GM13977 (cell line): ENCODE measurements around the gene PLEKHM3.

Experiments
- DNase-seq: peaks from one replicate; pipeline ENCODE4 v3.0.0; 2012; ENCODE audit warnings: low spot score
- in situ Hi-C: fragments of 300-500 bp; cut with MboI; formaldehyde crosslinking; loops from one replicate; pipeline ENCODE4 v1.12.0; 2022; ENCODE audit warnings: low sequenced_read_pairs, low pct_unique_long_range_greater_than_20kb, mixed read lengths, inconsistent platforms; ENCODE audit not compliant: unreplicated experiment
- TF ChIP-seq, protein P1 (sequence below): IDR thresholded peaks from 2 replicates; pipeline ENCODE4 v1.5.1; 2012; ENCODE audit warnings: mild to moderate bottlenecking, control low read depth; ENCODE audit not compliant: insufficient read depth; ENCODE audit errors: extremely low read depth, missing control alignments

Gene PLEKHM3

DNA sequence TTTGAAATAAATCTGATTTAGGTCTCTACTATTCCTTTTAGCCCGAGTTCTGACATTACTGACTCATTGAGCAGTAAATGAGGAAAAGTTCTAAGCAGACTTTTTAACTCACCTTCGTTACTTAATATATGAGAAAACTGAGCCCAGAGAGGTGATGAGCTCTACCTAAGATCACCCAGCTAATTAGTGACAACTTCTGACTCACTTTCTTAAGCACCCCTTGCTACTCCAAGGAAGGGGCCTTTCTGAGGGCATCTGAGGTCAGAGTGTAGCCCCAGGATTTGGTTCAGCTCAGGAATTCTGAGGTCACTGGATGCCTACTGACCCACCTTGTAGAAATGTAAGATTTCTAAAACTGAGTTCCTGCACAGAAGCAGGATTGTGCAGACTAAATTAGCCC lies 153.4 kb downstream of the PLEKHM3 start:
- DNase-seq: no peak
- in situ Hi-C loops: no loop called here
- TF ChIP-seq, protein P1, sequence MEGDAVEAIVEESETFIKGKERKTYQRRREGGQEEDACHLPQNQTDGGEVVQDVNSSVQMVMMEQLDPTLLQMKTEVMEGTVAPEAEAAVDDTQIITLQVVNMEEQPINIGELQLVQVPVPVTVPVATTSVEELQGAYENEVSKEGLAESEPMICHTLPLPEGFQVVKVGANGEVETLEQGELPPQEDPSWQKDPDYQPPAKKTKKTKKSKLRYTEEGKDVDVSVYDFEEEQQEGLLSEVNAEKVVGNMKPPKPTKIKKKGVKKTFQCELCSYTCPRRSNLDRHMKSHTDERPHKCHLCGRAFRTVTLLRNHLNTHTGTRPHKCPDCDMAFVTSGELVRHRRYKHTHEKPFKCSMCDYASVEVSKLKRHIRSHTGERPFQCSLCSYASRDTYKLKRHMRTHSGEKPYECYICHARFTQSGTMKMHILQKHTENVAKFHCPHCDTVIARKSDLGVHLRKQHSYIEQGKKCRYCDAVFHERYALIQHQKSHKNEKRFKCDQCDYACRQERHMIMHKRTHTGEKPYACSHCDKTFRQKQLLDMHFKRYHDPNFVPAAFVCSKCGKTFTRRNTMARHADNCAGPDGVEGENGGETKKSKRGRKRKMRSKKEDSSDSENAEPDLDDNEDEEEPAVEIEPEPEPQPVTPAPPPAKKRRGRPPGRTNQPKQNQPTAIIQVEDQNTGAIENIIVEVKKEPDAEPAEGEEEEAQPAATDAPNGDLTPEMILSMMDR: no peak

DNA sequence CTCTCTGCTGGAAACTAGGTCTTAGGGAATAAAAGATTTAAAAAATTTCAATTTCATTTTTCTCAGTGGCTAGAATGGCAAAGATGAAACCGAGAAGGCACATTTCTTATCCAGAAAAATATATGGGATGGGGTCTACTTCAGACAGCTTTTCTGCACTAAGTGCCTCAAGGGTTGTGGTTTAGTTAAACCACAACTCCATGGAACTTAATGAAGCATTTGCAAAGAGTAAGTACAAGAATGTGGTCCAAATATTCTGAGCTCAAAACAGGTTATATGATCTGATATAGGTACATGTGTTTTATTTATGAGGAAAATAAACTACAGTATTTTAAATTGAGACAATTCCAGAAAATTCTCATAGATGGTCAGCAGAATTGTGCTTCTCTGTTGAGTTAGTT lies 153.8 kb downstream of the PLEKHM3 start:
- TF ChIP-seq, protein P1: no peak
- DNase-seq: no peak
- in situ Hi-C loops: no loop called here

- TF ChIP-seq, protein P1: no peak
- no peak for DNase-seq
- in situ Hi-C loops: no loop called here
Observed at GRCh38 chr2:207870814-207871213, 154.5 kb downstream of the PLEKHM3 start.

GRCh38 chr2:207869784-207870778 lies 155.2 kb downstream of the PLEKHM3 start:
- TF ChIP-seq, protein P1: no peak
- DNase-seq: no peak
- in situ Hi-C loops: no loop called here

DNA sequence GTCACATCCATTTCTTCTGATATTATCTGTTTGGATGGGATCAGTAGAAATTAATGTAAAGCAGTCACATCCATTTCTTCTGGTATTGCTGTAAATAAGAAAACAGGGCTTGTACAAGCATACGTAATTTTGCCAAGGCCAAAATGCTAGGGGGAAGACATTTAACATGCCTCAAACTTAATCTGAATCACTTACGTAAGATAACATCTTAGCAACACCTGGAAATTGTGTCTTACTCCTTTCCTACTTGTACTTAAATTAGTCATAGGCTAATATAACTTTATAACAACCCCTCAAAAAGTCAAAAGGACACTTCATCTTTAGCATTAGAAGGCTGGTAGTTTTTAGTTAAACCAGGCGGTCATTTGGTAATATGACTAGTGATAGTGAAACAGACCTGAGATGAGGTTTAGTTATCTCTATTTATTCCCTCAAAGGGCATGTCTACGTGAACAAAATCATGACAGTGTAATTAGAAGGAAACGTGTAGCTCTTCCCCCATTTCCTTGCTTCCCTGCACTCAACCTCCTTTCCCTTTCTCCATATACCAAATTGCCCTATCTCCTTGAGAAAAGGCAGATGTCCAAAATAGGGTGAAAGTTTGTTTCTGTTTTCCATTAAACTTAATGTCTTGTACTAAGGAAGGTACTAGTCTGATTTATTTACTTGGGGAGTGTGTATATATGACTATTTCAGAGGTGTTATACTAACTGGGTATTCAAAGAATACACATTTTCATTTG lies 156.3 kb downstream of the PLEKHM3 start:
- no peak for DNase-seq
- in situ Hi-C loops: no loop called here
- TF ChIP-seq, protein P1: no peak

- DNase-seq: no peak
- in situ Hi-C loops: no loop called here
Observed at GRCh38 chr2:207867905-207868304, 157.4 kb downstream of the PLEKHM3 start.

More at GRCh38 chr2:207867905-207868304, 157.4 kb downstream of the PLEKHM3 start:
- TF ChIP-seq, protein P1: no peak
